GM23248 (cell line): ENCODE results near the gene C16orf78. TPM values are rescaled to one million over a fixed set of nuclear protein-coding genes. Genes with fewer than 3 reads are reported as not detected.
A peak's percentile ranks its signal among the peaks of the same experiment; 100 is the strongest.

Experiments used
- DNase-seq: peaks from one replicate; pipeline ENCODE4 v3.0.0-alpha.2; 2015
- H2AFZ ChIP-seq: fragments of 200-600 bp; sonication (generic); 2 replicates; pipeline ENCODE4 v1.6.1; 2016; ENCODE audit warnings: antibody characterized with exemption
- H3F3A ChIP-seq: fragments of 200-600 bp; sonication (generic); 2 replicates; pipeline ENCODE4 v1.6.1; 2016; ENCODE audit warnings: mild to moderate bottlenecking, antibody characterized with exemption, mixed run types; ENCODE audit not compliant: insufficient read depth
- H3K27ac ChIP-seq: fragments of 200-600 bp; sonication (generic); 2 replicates; pipeline ENCODE4 v1.5.1; 2016; ENCODE audit warnings: mild to moderate bottlenecking
- H3K27me3 ChIP-seq: fragments of 200-600 bp; sonication (generic); replicated peaks from 2 replicates; pipeline ENCODE4 v1.6.1; 2016; ENCODE audit warnings: mild to moderate bottlenecking; ENCODE audit not compliant: insufficient read depth
- H3K36me3 ChIP-seq: fragments of 200-600 bp; sonication (generic); 2 replicates; pipeline ENCODE4 v1.6.1; 2016; ENCODE audit warnings: low read depth, mild to moderate bottlenecking
- H3K4me1 ChIP-seq: fragments of 200-600 bp; sonication (generic); 2 replicates; pipeline ENCODE4 v1.6.1; 2016; ENCODE audit warnings: mild to moderate bottlenecking; ENCODE audit not compliant: insufficient read depth
- H3K4me2 ChIP-seq: fragments of 200-600 bp; sonication (generic); one replicate; pipeline ENCODE4 v1.6.1; 2016; ENCODE audit warnings: mild to moderate bottlenecking; ENCODE audit not compliant: unreplicated experiment
- H3K4me3 ChIP-seq: fragments of 200-600 bp; sonication (generic); 2 replicates; pipeline ENCODE4 v1.5.1; 2016; ENCODE audit warnings: mild to moderate bottlenecking
- H3K79me2 ChIP-seq: fragments of 200-600 bp; sonication (generic); 2 replicates; pipeline ENCODE4 v1.6.1; 2016; ENCODE audit warnings: mild to moderate bottlenecking; ENCODE audit not compliant: insufficient read depth
- H3K9ac ChIP-seq: fragments of 200-600 bp; sonication (generic); 2 replicates; pipeline ENCODE4 v1.6.1; 2016; ENCODE audit warnings: mild to moderate bottlenecking
- H3K9me2 ChIP-seq: fragments of 200-600 bp; sonication (generic); 2 replicates; pipeline ENCODE4 v1.6.1; 2016; ENCODE audit warnings: mixed run types, mild to moderate bottlenecking, moderate library complexity; ENCODE audit not compliant: insufficient read depth
- H3K9me3 ChIP-seq: fragments of 200-600 bp; sonication (generic); one replicate; pipeline ENCODE4 v1.6.1; 2017; ENCODE audit warnings: low read depth
- H4K20me1 ChIP-seq: fragments of 200-600 bp; sonication (generic); 2 replicates; pipeline ENCODE4 v1.6.0; 2016; ENCODE audit not compliant: insufficient read depth
- EZH2 ChIP-seq: fragments of 200-600 bp; sonication (generic); IDR thresholded peaks from 2 replicates; pipeline ENCODE4 v1.6.1; 2018; ENCODE audit warnings: antibody characterized with exemption, mild to moderate bottlenecking; ENCODE audit not compliant: insufficient read depth, poor library complexity, severe bottlenecking
- EZH2phosphoT487 ChIP-seq: fragments of 200-600 bp; sonication (generic); IDR thresholded peaks from 2 replicates; pipeline ENCODE4 v1.6.1; 2018; ENCODE audit warnings: antibody characterized with exemption, moderate library complexity, mild to moderate bottlenecking, low read depth; ENCODE audit not compliant: insufficient read depth
- WGBS, 2 experiments: methylation state at CpG; one replicate each; pipeline ENCODE4 v1.1.6; 2015 to 2017; ENCODE audit warnings: low lambda C conversion rate in 2 of 2, low coverage in 1 of 2; ENCODE audit errors: missing lambda C conversion rate in 2 of 2; 5-methylcytosine and 5-hydroxymethylcytosine counted together
- in situ Hi-C: fragments of 300-500 bp; cut with MboI; formaldehyde crosslinking; loops from 2 replicates; pipeline ENCODE4 v1.15.0; 2020
- polyA plus RNA-seq: library from polyadenylated mRNA; unstranded; fragments of >200 nt; fragmentation: Nextera tagmentation; extraction: Ambion mirVana; gene quantifications from 2 replicates; pipeline ENCODE4 v1.2.1, GENCODE V29; 2016
- total RNA-seq: library from RNA; depleted of rRNA; stranded (reverse); fragments of >200 nt; shearing (Covaris generic); gene quantifications from 2 replicates; pipeline ENCODE4 v1.2.3, GENCODE V29; 2014

Gene C16orf78
- total and polyA plus RNA-seq, 2 experiments from 2014 or later = not detected

DNA sequence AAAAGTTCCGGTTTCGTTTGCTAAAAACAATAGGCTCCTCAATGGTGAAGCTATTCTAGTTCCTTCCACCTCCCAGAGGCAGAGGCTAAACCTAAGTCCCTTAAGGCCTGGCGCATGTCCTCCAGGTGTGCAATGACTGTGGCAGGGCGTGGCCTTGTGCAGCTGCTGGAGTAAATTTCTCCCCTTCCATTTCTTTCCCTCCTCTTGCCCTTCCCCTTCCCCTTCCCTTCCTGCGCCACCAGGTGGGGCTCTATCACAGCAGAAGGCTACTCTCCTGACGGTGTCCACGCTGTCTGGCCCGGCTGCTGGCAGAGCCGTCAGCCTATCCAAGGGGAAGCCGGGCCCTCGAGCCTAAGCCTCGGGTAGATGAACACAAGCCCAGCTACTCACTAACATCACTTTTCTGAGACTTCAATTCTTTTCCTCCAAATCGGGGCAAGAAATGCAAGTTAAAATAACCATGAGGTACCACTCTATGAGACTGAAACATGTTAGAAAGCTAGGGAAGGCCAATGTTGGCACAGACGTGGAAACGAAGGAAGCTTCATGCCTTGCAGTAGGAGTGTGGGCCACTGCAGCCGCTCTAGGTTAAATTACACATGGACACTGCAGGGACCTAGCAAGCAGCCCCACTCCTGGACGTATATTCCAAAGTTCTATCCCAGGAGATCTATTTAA is 34.4 kb downstream of the C16orf78 start:
- DNase-seq = peak; percentile 83
- Histone ChIP-seq H3K27me3 (no peaks in the 10 kb centered on the region), H3K4me3 (no peak overlapping the region), H3F3A (no peaks in the 10 kb centered on the region), H3K4me1 (no peaks in the 10 kb centered on the region), H3K79me2 (no peaks in the 10 kb centered on the region), H3K4me2 (no peak overlapping the region), H3K36me3 (no peaks in the 10 kb centered on the region), H3K9me3 (no peaks in the 10 kb centered on the region), H3K9ac (no peak overlapping the region), H3K27ac (no peak overlapping the region), H2AFZ (peak overlapping the region; percentile 50), H4K20me1 (no peaks in the 10 kb centered on the region), H3K9me2 (no peaks in the 10 kb centered on the region)
- in situ Hi-C loops = no loop called here
- TF ChIP-seq EZH2phosphoT487 (no peak), EZH2 (no peak)
- WGBS, 2 experiments = 13 to 17% methylated on average over 16 to 17 of the region's 17 CpGs

GRCh38 chr16:49409121-49409520 is 35.5 kb downstream of the C16orf78 start:
- Histone ChIP-seq H3K4me3 (no peak overlapping the region), H3K9ac (no peak overlapping the region), H3K27me3 (no peaks in the 10 kb centered on the region), H3K4me1 (no peaks in the 10 kb centered on the region), H3K4me2 (no peak overlapping the region), H3K9me3 (no peaks in the 10 kb centered on the region), H3F3A (no peaks in the 10 kb centered on the region), H3K27ac (no peak overlapping the region), H2AFZ (no peak overlapping the region), H3K79me2 (no peaks in the 10 kb centered on the region), H3K9me2 (no peaks in the 10 kb centered on the region), H3K36me3 (no peaks in the 10 kb centered on the region), H4K20me1 (no peaks in the 10 kb centered on the region)
- WGBS, 2 experiments = 82 to 90% methylated on average over 2 of the region's 2 CpGs
- no peak for DNase-seq
- in situ Hi-C loops = no loop called here
- TF ChIP-seq EZH2phosphoT487 (no peak), EZH2 (no peak)

DNA sequence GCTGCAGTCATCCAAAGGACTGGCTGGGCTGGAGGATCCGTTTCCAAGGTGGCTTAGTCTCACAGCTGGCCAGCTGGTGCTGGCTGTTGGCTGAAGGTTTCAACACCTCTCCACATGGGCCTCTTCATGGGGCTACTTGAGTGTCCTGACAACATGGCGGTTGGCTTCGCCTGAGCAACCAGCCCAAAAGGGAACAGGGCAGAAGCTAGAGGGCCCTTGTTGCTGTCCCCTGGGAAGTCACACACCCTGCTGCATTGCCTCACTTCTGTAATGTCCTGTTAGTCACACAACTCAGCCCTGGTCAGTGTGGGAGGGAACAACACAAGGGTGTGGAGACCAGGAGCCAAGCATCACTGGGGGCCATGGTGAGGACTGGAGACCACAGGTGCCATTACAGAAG is 36.6 kb downstream of the C16orf78 start:
- no peaks in the 10 kb centered on the region for H4K20me1 ChIP-seq
- no peak for DNase-seq
- no peaks in the 10 kb centered on the region for H3K79me2 ChIP-seq
- no peak overlapping the region for H3K27ac ChIP-seq
- TF ChIP-seq EZH2 = no peak
- TF ChIP-seq EZH2phosphoT487 = no peak
- H3K9me2 ChIP-seq = no peaks in the 10 kb centered on the region
- H3K9me3 ChIP-seq = no peaks in the 10 kb centered on the region
- H3K4me1 ChIP-seq = no peaks in the 10 kb centered on the region
- 47 to 65% methylated on average over 3 of the region's 3 CpGs for WGBS, 2 experiments
- H3F3A ChIP-seq = no peaks in the 10 kb centered on the region
- no peak overlapping the region for H3K4me2 ChIP-seq
- H3K9ac ChIP-seq = no peak overlapping the region
- H3K4me3 ChIP-seq = no peak overlapping the region
- in situ Hi-C loops = no loop called here
- no peaks in the 10 kb centered on the region for H3K36me3 ChIP-seq
- H3K27me3 ChIP-seq = no peaks in the 10 kb centered on the region
- H2AFZ ChIP-seq = no peak overlapping the region

- H3K9me3 ChIP-seq = no peaks in the 10 kb centered on the region
- H3K4me3 ChIP-seq = no peak overlapping the region
- no peak overlapping the region for H2AFZ ChIP-seq
- H3K27me3 ChIP-seq = no peaks in the 10 kb centered on the region
- TF ChIP-seq EZH2 (no peak), EZH2phosphoT487 (no peak)
- no peak overlapping the region for H3K4me2 ChIP-seq
- no peak overlapping the region for H3K27ac ChIP-seq
- no peaks in the 10 kb centered on the region for H4K20me1 ChIP-seq
- no peak overlapping the region for H3K9ac ChIP-seq
- WGBS, 2 experiments = 52 to 63% methylated on average over 10 to 11 of the region's 11 CpGs
- H3K4me1 ChIP-seq = no peaks in the 10 kb centered on the region
- in situ Hi-C loops = no loop called here
- no peaks in the 10 kb centered on the region for H3K9me2 ChIP-seq
- no peaks in the 10 kb centered on the region for H3F3A ChIP-seq
- no peaks in the 10 kb centered on the region for H3K79me2 ChIP-seq
- H3K36me3 ChIP-seq = no peaks in the 10 kb centered on the region
- DNase-seq = no peak
Observed at GRCh38 chr16:49411121-49411970, 37.7 kb downstream of the C16orf78 start.
